ENCODE data around the gene KREMEN1.
"Not testable (repeated sequence)": the region's sequence is repeated elsewhere in the genome, so short reads cannot be mapped to it uniquely, and the experiment has no call there.

KREMEN1 gene

GRCh38 chr22:29072979-29073617 is at the start of gene KREMEN1:
Gene KREMEN1 (plus strand): TSS chr22:29073035. CDS start chr22:29073131, 96 bp downstream.
- H3K4me1 Mint-ChIP-seq: peaks cover 17% of the 10 kb centered on the region
- ATAC-seq: no peak
- H3K9me3 Mint-ChIP-seq: no peaks in the 10 kb centered on the region
- H3K36me3 Mint-ChIP-seq: no peaks in the 10 kb centered on the region
- no peak within 1 kb of the TSS for H3K27ac Mint-ChIP-seq
- DNase-seq (ENCODE audit: low spot score in 2 of 2): no peak
- peak within 1 kb of the TSS; percentile 68 for H3K4me3 Mint-ChIP-seq

GRCh38 chr22:29023172-29023796 is 49.6 kb upstream of the KREMEN1 start:
- Mint-ChIP-seq H3K4me3 (no peak overlapping the region), H3K27ac (no peak overlapping the region), H3K4me1 (no peaks in the 10 kb centered on the region), H3K36me3 (no peaks in the 10 kb centered on the region), H3K9me3 (peaks cover 4% of the 10 kb centered on the region)
- ATAC-seq: no peak
- DNase-seq (ENCODE audit: low spot score in 2 of 2): no peak

- ATAC-seq (no peak), DNase-seq (ENCODE audit: low spot score in 2 of 2) (no peak)
- peaks cover 5% of the 10 kb centered on the region for H3K4me1 Mint-ChIP-seq
- H3K4me3 Mint-ChIP-seq: no peak overlapping the region
- H3K9me3 Mint-ChIP-seq: no peaks in the 10 kb centered on the region
- H3K27ac Mint-ChIP-seq: no peak overlapping the region
- no peaks in the 10 kb centered on the region for H3K36me3 Mint-ChIP-seq
These were observed 46.3 kb upstream of the KREMEN1 start for GRCh38 chr22:29026579-29026978.

GRCh38 chr22:29028468-29028867 is 44.4 kb upstream of the KREMEN1 start:
- DNase-seq (ENCODE audit: low spot score in 2 of 2) (no peak), ATAC-seq (no peak)
- peaks cover 5% of the 10 kb centered on the region for H3K4me1 Mint-ChIP-seq
- no peak overlapping the region for H3K4me3 Mint-ChIP-seq
- H3K9me3 Mint-ChIP-seq: no peaks in the 10 kb centered on the region
- H3K27ac Mint-ChIP-seq: no peak overlapping the region
- H3K36me3 Mint-ChIP-seq: no peaks in the 10 kb centered on the region

GRCh38 chr22:29029202-29030000 is 43.4 kb upstream of the KREMEN1 start:
- no peak for DNase-seq (ENCODE audit: low spot score in 2 of 2)
- Mint-ChIP-seq H3K9me3 (no peaks in the 10 kb centered on the region), H3K4me1 (peaks cover 5% of the 10 kb centered on the region), H3K36me3 (no peaks in the 10 kb centered on the region), H3K4me3 (no peak overlapping the region), H3K27ac (no peak overlapping the region)
- no peak for ATAC-seq

GRCh38 chr22:29030016-29030617 is 42.7 kb upstream of the KREMEN1 start:
- H3K27ac Mint-ChIP-seq: no peak overlapping the region
- DNase-seq (ENCODE audit: low spot score in 2 of 2) (no peak), ATAC-seq (no peak)
- H3K9me3 Mint-ChIP-seq: no peaks in the 10 kb centered on the region
- peaks cover 5% of the 10 kb centered on the region for H3K4me1 Mint-ChIP-seq
- no peaks in the 10 kb centered on the region for H3K36me3 Mint-ChIP-seq
- peak overlapping the region; percentile 43 for H3K4me3 Mint-ChIP-seq

GRCh38 chr22:29030618-29031226 is 42.1 kb upstream of the KREMEN1 start:
- peak overlapping the region; percentile 43 for H3K4me3 Mint-ChIP-seq
- no peak for ATAC-seq
- no peaks in the 10 kb centered on the region for H3K9me3 Mint-ChIP-seq
- no peak for DNase-seq (ENCODE audit: low spot score in 2 of 2)
- H3K27ac Mint-ChIP-seq: no peak overlapping the region
- H3K4me1 Mint-ChIP-seq: peaks cover 5% of the 10 kb centered on the region
- no peaks in the 10 kb centered on the region for H3K36me3 Mint-ChIP-seq

GRCh38 chr22:29031227-29032011 is 41.4 kb upstream of the KREMEN1 start:
- ATAC-seq (no peak), DNase-seq (ENCODE audit: low spot score in 2 of 2) (no peak)
- peaks cover 5% of the 10 kb centered on the region for H3K4me1 Mint-ChIP-seq
- peak overlapping the region; percentile 43 for H3K4me3 Mint-ChIP-seq
- no peaks in the 10 kb centered on the region for H3K36me3 Mint-ChIP-seq
- H3K27ac Mint-ChIP-seq: no peak overlapping the region
- no peaks in the 10 kb centered on the region for H3K9me3 Mint-ChIP-seq

- Mint-ChIP-seq H3K4me3 (no peak overlapping the region), H3K9me3 (no peaks in the 10 kb centered on the region), H3K4me1 (peaks cover 5% of the 10 kb centered on the region), H3K36me3 (no peaks in the 10 kb centered on the region), H3K27ac (no peak overlapping the region)
- DNase-seq (ENCODE audit: low spot score in 2 of 2) (no peak), ATAC-seq (no peak)
These were observed 40.8 kb upstream of the KREMEN1 start for GRCh38 chr22:29032014-29032475.

GRCh38 chr22:29032584-29032983 is 40.3 kb upstream of the KREMEN1 start:
- DNase-seq (ENCODE audit: low spot score in 2 of 2) (no peak), ATAC-seq (no peak)
- H3K9me3 Mint-ChIP-seq: no peaks in the 10 kb centered on the region
- H3K36me3 Mint-ChIP-seq: no peaks in the 10 kb centered on the region
- H3K27ac Mint-ChIP-seq: no peak overlapping the region
- H3K4me1 Mint-ChIP-seq: peaks cover 5% of the 10 kb centered on the region
- H3K4me3 Mint-ChIP-seq: no peak overlapping the region

GRCh38 chr22:29037340-29037932 is 35.4 kb upstream of the KREMEN1 start:
- Mint-ChIP-seq H3K9me3 (no peaks in the 10 kb centered on the region), H3K27ac (no peak overlapping the region), H3K4me3 (no peak overlapping the region), H3K4me1 (no peaks in the 10 kb centered on the region), H3K36me3 (no peaks in the 10 kb centered on the region)
- ATAC-seq (no peak), DNase-seq (ENCODE audit: low spot score in 2 of 2) (no peak)

- no peak for DNase-seq (ENCODE audit: low spot score in 2 of 2)
- Mint-ChIP-seq H3K36me3 (no peaks in the 10 kb centered on the region), H3K9me3 (no peaks in the 10 kb centered on the region), H3K4me3 (no peak overlapping the region), H3K27ac (no peak overlapping the region), H3K4me1 (no peaks in the 10 kb centered on the region)
- ATAC-seq: no peak
These were observed 33.7 kb upstream of the KREMEN1 start for GRCh38 chr22:29039148-29039547.

- H3K36me3 Mint-ChIP-seq; H3K4me3 Mint-ChIP-seq; H3K4me1 Mint-ChIP-seq; H3K9me3 Mint-ChIP-seq; DNase-seq (ENCODE audit: low spot score in 2 of 2); H3K27ac Mint-ChIP-seq; ATAC-seq: not testable (repeated sequence)
These were observed 33.2 kb upstream of the KREMEN1 start for GRCh38 chr22:29039684-29040083.

All from stimulated activated effector memory CD8-positive, alpha-beta T cell treated with anti-CD3 and anti-CD28 coated beads, Interleukin-12 subunit alpha, Interleukin-12 subunit beta, amount 100 ng/mL, for 72 hours (primary cell).